AG09309 (cell line): ENCODE data around the gene SPINK13.

Source experiments
- DNase-seq: peaks from one replicate; pipeline ENCODE4 v3.0.0-alpha.2; 2010; ENCODE audit warnings: low read depth
- H3K4me3 ChIP-seq: 2 replicates; pipeline ENCODE4 v1.5.1; 2011; ENCODE audit warnings: mild to moderate bottlenecking, low read depth, low read length, moderate library complexity; ENCODE audit not compliant: control insufficient read depth
- CTCF ChIP-seq: IDR thresholded peaks from 2 replicates; pipeline ENCODE4 v1.5.1; 2011; ENCODE audit warnings: mild to moderate bottlenecking, low read depth, low read length, inconsistent platforms; ENCODE audit not compliant: insufficient read depth, control insufficient read depth; ENCODE audit errors: missing control alignments

Gene SPINK13

GRCh38 chr5:148335259-148335658 lies 66.7 kb downstream of the SPINK13 start, which contains the start of gene SPINK9:
Gene SPINK9 (plus strand): TSS chr5:148335559. CDS start chr5:148335614, 55 bp downstream.
- H3K4me3 ChIP-seq, result no peak within 1 kb of the TSS
- no peak for TF ChIP-seq CTCF
- DNase-seq, result no peak
